GM12892 (cell line): ENCODE data around the gene NISCH.
A peak's percentile ranks its signal among the peaks of the same experiment; 100 is the strongest.

ENCODE experiments used
- DNase-seq: peaks from one replicate; pipeline ENCODE4 v3.0.0; 2011; ENCODE audit not compliant: insufficient read length
- FAIRE-seq: peaks from 2 replicates; lab custom pipeline; 2011; peaks lifted over from hg19 to GRCh38; lab: Jason Lieb, UNC
- POLR2A ChIP-seq: IDR thresholded peaks from 2 replicates; pipeline ENCODE4 v1.6.1; 2011; ENCODE audit warnings: low read depth, low read length, control low read depth
- POLR2AphosphoS5 ChIP-seq: IDR thresholded peaks from 2 replicates; pipeline ENCODE4 v1.6.1; 2011; ENCODE audit warnings: low read depth, low read length, control low read depth
- TAF1 ChIP-seq: IDR thresholded peaks from 2 replicates; pipeline ENCODE4 v1.6.1; 2011; ENCODE audit warnings: low read depth, mild to moderate bottlenecking, control low read depth, low read length, borderline replicate concordance

The NISCH gene

GRCh38 chr3:52483081-52483480 lies 27.7 kb downstream of the NISCH start:
- FAIRE-seq (no peak), DNase-seq (no peak)
- TF ChIP-seq TAF1 = no peak
- TF ChIP-seq POLR2AphosphoS5 = peak; percentile 47; the same call in 1 of the 2 replicates
- TF ChIP-seq POLR2A = 0 out of 2 replicates have a peak, but pooled peaks have one; percentile 33

DNA sequence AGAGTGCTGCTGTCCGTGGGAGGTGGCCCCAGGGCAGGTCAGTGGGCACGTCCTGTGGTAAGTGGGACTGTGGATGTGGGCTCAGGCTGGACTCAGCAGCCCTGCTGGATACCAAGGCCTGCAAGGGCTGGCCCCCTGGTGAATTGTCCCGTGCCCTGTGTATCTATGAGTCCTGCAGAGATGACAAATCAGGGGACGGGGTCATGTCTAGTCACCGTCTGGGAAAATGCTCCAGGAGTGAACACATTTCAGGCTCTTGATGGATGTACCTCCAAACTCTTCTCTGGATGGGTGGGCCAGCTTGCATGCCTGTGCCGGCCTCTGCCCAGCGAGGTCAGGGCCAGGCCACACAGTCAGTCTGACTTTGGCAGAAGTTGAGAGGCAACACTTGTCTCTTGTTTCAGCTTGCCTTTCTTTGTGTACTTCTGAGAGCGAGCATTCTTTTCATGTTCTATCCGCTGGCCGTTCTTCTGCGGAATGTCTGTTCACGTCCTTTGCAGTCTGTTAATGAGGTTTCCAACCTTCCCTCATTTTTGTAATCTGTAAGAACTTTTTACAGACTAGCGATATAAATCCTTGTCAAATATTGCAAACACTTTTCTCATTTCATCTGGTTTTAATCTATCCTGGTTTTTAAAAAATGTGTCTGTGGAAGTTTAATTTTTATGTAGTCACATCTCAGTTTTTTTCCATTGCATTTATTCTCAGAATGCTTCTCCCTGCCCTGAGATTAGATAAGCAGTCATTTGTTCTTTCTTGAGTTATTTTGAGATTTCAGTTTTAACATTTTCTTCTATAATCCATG lies 28.4 kb downstream of the NISCH start:
- DNase-seq (no peak), FAIRE-seq (no peak)
- TF ChIP-seq POLR2A (no peak), POLR2AphosphoS5 (no peak), TAF1 (no peak)

- no peak for TF ChIP-seq TAF1
- no peak for TF ChIP-seq POLR2AphosphoS5
- no peak for TF ChIP-seq POLR2A
- no peak for DNase-seq
- no peak for FAIRE-seq
These were observed 29.5 kb downstream of the NISCH start for GRCh38 chr3:52484680-52485461.

- no peak for FAIRE-seq
- TF ChIP-seq TAF1 (no peak), POLR2A (no peak; the same call in 1 of the 2 replicates), POLR2AphosphoS5 (no peak; the same call in 1 of the 2 replicates)
These were observed 31.8 kb downstream of the NISCH start for GRCh38 chr3:52487050-52487787.

DNA sequence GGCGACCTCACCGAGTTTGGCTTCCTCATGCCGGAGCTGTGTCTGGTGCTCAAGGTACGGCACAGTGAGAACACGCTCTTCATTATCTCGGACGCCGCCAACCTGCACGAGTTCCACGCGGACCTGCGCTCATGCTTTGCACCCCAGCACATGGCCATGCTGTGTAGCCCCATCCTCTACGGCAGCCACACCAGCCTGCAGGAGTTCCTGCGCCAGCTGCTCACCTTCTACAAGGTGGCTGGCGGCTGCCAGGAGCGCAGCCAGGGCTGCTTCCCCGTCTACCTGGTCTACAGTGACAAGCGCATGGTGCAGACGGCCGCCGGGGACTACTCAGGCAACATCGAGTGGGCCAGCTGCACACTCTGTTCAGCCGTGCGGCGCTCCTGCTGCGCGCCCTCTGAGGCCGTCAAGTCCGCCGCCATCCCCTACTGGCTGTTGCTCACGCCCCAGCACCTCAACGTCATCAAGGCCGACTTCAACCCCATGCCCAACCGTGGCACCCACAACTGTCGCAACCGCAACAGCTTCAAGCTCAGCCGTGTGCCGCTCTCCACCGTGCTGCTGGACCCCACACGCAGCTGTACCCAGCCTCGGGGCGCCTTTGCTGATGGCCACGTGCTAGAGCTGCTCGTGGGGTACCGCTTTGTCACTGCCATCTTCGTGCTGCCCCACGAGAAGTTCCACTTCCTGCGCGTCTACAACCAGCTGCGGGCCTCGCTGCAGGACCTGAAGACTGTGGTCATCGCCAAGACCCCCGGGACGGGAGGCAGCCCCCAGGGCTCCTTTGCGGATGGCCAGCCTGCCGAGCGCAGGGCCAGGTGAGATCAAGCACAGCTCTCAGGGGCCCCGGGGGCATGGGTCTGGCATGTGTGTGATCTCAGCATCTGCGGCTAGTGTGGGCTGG lies 32.6 kb downstream of the NISCH start:
- FAIRE-seq (no peak), DNase-seq (no peak)
- TF ChIP-seq TAF1 = no peak

More at GRCh38 chr3:52487050-52487787, 31.8 kb downstream of the NISCH start:
- DNase-seq = no peak

DNA sequence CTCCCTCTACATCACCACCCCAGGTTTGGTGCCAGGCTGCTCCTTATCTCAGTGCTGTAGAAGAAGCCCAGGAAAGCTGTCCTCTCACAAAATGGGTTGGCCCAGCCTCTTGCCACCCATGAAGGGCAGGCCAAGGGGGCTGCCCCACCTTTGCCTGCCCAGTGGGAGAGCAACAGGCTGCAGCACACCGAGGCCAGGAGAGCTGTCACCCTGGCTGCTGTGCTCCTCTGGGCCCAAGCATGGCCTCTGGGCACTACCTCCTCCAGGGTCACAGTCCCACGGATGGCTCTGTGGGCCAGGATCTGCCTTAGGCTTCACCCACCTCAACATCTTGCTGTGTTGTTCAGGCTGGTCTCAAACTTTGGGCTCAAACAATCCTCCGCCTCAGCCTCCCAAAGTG lies 33.3 kb downstream of the NISCH start:
- DNase-seq (no peak), FAIRE-seq (no peak)
- TF ChIP-seq TAF1 (no peak), POLR2AphosphoS5 (no peak), POLR2A (no peak)

GRCh38 chr3:52489453-52489852 lies 34.0 kb downstream of the NISCH start:
- DNase-seq = no peak
- no peak for FAIRE-seq
- TF ChIP-seq POLR2AphosphoS5 (no peak), POLR2A (no peak), TAF1 (no peak)

GRCh38 chr3:52490035-52490938 lies 34.9 kb downstream of the NISCH start:
- no peak for TF ChIP-seq POLR2A
- no peak for TF ChIP-seq POLR2AphosphoS5
- TF ChIP-seq TAF1 = no peak
- DNase-seq (no peak), FAIRE-seq (no peak)

DNA sequence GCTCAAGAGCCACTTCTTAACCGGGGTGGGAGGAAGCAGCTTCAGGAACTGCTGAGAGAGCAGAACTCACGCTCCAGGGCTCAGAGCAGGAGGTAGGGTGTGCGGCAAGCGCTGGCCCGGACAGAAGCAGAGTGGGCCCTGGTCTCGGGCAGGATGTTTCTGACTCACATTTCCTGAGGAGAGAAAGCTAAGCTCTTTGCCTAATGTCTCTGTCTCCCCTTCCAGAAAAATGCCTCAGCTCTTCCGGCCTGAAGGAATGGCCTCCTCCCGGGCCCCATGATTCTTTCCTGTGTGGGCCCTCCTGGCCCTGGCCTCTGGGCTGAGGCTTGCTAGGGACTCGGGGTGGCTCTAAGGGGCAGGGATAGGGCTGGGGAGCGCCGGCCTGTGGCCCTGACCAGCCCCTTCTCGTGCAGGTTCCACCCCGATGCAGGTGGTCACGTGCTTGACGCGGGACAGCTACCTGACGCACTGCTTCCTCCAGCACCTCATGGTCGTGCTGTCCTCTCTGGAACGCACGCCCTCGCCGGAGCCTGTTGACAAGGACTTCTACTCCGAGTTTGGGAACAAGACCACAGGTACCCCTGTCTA lies 35.6 kb downstream of the NISCH start:
- no peak for FAIRE-seq
- TF ChIP-seq POLR2A (no peak), POLR2AphosphoS5 (no peak), TAF1 (no peak)
- DNase-seq = no peak

DNA sequence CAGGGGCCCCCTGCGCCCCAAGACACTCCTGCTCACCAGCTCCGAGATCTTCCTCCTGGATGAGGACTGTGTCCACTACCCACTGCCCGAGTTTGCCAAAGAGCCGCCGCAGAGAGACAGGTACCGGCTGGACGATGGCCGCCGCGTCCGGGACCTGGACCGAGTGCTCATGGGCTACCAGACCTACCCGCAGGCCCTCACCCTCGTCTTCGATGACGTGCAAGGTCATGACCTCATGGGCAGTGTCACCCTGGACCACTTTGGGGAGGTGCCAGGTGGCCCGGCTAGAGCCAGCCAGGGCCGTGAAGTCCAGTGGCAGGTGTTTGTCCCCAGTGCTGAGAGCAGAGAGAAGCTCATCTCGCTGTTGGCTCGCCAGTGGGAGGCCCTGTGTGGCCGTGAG lies 36.7 kb downstream of the NISCH start:
- FAIRE-seq = no peak
- TF ChIP-seq TAF1 = no peak
- TF ChIP-seq POLR2A = no peak
- no peak for TF ChIP-seq POLR2AphosphoS5
- no peak for DNase-seq
